ENCODE results near the gene RFX3.

DNA sequence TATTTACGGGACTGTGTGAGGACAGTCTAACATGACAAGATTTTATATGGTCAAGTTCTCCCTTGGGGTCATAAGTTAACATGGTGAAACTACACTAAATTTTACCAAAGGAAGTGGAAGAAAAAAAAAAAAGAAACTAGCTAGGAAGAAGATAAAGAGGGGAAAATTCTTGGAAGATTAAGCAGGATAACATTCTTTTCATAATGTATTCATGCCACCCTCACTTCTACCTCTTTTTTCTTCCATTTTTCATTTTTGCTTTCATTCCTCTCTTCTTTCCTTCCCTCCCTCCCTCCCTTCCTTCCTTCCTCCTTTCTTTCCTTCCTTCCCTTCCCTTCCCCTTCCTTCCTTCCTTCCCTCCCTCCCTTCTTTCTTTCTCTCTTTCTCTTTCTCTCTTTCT is 254.6 kb downstream of the RFX3 start:
- TF ChIP-seq, protein P1, sequence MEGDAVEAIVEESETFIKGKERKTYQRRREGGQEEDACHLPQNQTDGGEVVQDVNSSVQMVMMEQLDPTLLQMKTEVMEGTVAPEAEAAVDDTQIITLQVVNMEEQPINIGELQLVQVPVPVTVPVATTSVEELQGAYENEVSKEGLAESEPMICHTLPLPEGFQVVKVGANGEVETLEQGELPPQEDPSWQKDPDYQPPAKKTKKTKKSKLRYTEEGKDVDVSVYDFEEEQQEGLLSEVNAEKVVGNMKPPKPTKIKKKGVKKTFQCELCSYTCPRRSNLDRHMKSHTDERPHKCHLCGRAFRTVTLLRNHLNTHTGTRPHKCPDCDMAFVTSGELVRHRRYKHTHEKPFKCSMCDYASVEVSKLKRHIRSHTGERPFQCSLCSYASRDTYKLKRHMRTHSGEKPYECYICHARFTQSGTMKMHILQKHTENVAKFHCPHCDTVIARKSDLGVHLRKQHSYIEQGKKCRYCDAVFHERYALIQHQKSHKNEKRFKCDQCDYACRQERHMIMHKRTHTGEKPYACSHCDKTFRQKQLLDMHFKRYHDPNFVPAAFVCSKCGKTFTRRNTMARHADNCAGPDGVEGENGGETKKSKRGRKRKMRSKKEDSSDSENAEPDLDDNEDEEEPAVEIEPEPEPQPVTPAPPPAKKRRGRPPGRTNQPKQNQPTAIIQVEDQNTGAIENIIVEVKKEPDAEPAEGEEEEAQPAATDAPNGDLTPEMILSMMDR (IDR thresholded peaks at IDR 0.05; ENCODE audit: extremely low read depth in 1 of 2, insufficient read depth in 1 of 2, low read depth in 1 of 2, low read length in 2 of 2): no peak
- TF ChIP-seq EZH2 (IDR thresholded peaks at IDR 0.05; ENCODE audit: borderline replicate concordance, low read depth, low read length, severe bottlenecking) (no peak), POLR2AphosphoS5 (IDR thresholded peaks at IDR 0.05; ENCODE audit: insufficient read depth, low read depth, low read length) (no peak), POLR2A (IDR thresholded peaks at IDR 0.05; ENCODE audit: low read depth, low read length) (no peak), MYC (IDR thresholded peaks at IDR 0.05; ENCODE audit: low read depth, low read length) (no peak), GATA2 (IDR thresholded peaks at IDR 0.05; ENCODE audit: insufficient read depth, insufficient read length, low read depth, low read length) (no peak), FOS (IDR thresholded peaks at IDR 0.05; ENCODE audit: borderline replicate concordance, insufficient read depth, low read length) (no peak)
- TF ChIP-seq, protein P2, sequence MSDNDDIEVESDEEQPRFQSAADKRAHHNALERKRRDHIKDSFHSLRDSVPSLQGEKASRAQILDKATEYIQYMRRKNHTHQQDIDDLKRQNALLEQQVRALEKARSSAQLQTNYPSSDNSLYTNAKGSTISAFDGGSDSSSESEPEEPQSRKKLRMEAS (IDR thresholded peaks at IDR 0.05; ENCODE audit: insufficient read depth, insufficient read length): no peak
